Stimulated activated CD4-positive, alpha-beta T cell treated with anti-CD3 and anti-CD28 coated beads, Interleukin-1b, Interleukin-23, amount 100 ng/mL, for 1 hour (primary cell): Measurements from ENCODE around the gene CPA5.

Experiments
- DNase-seq, 2 donors: peaks; one replicate each; pipeline ENCODE4 v3.0.0-alpha.2; 2020; ENCODE audit warnings: low read depth in 2 of 2

The CPA5 gene

DNA sequence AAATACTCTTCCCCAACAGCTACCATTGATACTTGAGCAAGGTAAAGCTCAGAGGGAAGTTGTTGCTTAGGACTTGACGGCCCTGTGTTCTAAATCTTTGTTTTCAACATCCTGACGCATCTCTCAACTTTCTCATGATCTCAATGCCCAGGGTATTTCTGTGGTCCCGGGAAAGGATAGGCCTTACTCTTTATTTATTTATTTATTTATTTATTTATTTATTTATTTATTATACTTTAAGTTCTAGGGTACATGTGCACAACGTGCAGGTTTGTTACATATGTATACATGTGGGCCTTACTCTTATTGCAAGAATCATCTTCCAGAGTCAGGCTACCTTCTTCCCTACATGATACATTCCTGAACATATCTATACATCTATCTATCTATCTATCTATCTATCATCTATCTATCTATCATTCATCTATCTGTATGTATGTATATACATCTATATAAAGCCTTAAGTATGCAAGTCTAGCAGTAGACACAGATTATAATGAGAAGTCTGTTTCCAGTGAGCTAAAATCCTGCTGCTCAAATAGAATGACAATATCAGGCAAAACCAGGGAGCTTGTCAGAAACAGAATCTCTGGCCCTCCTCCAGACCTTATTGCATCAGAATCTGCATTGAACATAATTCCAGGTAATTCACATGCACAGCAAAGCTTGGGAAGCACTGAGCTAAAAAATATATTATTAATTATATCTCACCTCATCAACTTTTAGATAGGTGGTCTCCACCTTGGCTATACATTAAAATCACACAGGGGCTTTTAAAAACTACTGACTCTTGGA lies 12.2 kb upstream of the CPA5 start:
- no peak for DNase-seq

DNA sequence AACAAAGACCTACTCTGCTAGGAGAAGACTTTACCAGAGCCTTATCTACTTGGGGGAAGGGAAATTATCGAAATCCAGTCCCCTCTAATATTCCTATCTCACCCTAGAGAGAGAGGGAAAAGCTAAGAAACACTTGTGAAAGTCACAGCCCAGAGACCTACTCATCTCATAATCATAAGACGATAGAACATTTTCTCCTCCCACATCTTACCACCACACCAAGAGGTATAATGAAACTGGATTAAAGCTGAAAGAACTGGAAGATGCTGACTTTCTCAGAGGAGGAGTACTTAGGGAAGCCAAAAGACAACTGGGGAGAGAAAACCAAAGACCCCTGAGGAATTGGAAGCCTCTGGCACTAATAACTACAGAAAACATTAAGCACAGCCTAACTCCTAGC lies 10.8 kb upstream of the CPA5 start:
- DNase-seq, result no peak

DNA sequence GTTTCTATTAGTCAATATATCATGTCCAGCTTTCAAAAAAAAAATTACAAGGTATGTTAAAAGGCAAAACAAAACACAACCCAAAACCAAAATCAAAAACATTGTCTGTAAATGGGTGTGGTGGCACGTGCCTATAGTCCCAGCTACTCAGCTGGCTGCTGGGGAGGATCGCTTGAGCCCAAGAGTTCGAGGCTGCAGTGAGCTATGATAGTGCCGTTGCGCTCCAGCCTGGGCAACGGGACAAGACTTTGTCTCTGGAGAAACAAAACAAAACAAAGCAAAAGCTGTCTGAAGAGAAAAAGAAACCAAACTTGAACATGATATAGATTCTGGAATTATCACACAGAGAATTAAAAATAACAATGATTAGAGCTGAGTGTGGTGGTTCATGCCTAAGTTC lies 10.3 kb upstream of the CPA5 start:
- DNase-seq, result no peak

DNA sequence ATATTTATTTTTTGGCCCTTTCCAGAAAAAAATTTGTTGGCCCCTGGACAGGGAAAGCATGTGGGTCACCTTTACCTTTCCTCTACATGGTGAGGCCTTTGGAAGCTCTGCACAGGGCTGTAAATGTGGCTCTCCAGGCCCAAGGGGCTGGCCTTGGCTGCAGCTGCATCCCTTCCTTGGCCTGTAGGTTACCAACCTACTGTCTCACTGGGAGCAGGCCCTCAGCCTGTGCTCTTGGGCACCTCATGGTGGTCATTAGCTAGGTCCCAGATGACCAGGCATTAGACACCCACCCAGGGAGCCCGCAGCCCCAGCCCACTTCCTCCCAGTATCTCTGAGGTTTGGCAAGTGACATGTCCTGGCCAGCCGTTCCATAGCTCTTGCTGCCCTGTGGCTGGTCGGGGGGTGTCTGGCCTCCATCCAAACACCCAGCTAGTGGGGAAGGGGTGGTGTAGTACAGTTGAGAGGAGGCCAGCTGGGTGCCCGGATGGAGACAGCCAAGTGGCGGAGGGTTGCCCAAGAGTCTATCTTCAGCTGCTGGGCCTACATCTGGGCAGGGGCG lies 7.1 kb upstream of the CPA5 start:
- DNase-seq, result no peak

DNA sequence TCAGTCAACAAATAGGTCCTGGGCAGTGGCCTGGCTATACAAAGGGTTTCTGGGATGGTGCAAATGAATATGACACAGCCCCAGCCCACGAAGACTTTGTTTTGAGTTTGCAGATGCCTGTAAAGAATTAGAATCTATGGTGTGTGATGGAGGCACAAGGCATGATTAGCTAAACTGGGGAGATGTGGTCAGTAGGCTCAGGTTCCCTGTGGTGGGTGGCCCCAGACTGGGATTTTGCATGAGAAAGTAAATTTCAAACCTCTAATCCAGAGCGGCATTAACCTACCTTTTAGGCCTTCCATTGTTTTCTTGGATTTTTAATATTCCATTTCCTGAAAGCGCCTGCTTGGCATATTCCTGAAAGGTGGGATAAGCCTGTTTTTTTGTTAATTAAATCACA lies 6.4 kb upstream of the CPA5 start:
- DNase-seq, result no peak

DNA sequence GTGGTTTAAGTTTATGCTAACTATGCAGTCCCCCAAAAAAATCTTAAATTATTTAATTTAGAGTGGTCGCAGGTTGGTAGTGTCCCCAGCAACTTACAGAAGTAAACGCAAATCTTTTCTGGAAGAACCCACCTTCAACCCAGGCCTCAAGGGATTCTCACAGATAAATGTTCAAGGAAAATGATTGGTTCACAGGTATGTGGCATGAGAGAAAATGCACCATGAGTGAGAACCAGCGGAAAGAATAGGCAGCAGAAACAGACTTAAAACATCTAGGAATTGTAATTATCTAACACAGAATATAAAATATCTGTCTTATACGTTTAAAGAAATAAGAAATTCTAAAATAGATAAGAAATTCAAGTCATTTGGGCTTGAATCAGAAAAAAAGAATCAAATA lies 2.7 kb upstream of the CPA5 start:
- DNase-seq, result no peak

DNA sequence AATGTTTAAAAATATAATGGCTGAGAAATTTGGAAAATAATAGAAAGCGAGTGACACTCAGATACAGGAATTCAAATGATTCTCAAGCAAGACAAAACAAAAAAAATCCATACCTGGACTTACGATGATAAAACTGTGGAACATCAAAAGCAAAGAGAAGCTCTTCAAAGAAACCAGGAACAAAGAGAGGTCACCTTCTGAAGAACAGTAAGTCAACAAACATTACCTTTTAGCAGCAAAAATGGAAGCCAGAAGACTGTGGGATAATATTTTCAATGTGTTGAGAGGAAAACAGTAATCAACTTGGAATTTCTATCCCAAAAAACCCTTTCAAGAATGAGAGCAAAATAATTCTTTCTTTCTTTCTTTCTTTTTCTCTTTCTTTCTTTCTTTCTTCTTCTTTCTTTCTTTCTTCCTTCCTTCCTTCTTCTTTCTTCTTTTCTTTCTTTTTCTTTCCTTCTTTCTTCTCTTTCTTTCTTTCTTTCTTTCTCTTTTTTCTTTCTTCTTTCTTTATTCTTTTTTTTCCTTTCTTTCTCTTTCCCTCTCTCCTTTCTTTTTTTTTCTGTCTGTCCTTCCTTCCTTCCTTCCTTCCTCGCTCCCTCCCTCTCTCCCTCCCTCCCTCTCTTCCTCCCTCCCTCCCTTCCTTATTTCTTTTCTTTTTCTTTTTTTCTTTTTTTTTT lies 1.8 kb upstream of the CPA5 start:
- no peak for DNase-seq

DNA sequence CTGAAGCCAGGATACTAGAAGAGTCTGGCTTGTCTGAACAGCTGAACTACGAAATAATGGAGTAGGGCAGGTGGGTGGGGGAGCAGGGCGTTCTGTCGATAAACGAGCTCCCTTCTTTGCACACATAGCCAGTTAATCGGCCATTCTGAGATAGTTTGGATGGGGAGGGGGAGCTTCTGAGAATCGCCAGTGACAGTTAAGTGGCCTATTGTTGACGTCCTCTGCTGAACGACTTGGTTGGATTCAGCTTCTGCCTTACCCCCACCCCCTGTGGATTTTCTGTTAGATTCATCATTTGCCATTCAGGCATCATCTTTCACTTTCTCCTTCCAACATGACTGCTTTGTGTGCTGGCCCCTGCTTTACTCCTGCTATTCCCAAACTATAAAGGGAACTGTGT lies 520 bp downstream of the CPA5 start:
- DNase-seq, result no peak

DNA sequence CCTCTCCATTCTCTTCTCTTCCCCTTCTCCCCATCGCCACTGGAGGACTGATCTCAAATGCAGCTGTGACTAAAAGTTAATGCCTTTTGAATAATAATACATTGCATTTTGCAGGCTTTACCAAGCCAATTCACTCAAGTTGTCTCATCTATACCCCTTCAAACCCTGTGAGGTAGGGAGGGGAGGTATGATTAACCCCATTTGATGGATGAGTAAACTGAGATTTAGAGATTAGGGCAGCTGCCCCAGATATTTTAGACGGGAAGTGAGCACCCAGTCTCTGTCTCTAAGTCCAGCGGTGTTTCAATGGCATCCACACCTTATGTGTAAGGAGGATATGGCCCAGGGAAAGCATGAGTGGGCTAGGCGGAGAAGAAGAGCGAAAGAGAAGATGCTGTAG lies 1.1 kb downstream of the CPA5 start:
- DNase-seq, result no peak

DNA sequence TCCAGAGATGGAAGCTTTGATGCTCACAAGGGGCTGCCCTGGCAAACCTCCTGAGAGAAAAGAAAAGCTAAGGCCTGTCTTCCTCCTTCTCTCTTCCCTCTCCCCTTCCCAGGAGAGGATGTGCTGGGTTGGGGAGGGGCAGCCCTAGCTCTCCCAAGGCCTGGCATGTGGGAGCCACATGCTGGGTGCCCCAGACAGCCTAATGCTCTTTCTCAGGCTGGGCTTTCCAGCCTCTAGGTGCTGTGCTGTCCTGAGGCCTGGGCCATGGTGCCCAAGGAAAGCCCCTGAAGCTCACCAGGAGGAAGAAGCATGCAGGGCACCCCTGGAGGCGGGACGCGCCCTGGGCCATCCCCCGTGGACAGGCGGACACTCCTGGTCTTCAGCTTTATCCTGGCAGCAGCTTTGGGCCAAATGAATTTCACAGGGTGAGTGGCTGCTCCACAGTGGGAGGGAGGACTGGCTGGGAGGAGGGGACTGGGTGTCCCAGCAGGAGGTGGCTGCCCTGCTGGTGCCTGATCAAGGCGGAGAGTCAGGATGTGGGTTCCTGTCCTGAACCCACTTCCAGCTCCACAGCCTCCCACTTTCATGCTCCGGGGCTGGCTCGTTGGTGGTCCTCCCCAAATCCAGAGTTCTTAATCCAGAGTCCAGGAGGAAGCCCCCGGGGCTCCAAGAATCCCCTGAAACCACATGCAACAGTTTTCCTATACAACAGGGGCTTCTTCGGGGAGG lies 1.7 kb downstream of the CPA5 start:
- no peak for DNase-seq

DNA sequence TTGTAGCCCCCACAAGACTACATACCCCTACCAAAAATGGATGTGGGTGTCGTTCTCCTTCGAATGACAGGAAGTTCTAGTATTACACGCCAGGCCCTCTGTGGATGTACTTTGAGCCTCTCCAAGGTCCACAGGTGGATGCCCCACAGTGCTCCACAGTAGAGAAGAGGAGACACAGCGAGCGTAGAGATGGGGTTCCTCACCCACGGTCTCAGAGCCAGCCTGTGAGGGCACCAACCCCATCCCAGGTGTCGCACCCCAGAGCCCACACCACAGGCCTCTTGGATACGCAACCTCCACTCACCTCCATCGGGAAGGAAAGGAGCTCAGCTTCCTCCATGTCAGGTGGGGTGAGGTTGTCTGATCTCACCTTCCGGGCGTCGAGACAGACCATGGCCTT lies 2.3 kb downstream of the CPA5 start:
- no peak for DNase-seq

DNA sequence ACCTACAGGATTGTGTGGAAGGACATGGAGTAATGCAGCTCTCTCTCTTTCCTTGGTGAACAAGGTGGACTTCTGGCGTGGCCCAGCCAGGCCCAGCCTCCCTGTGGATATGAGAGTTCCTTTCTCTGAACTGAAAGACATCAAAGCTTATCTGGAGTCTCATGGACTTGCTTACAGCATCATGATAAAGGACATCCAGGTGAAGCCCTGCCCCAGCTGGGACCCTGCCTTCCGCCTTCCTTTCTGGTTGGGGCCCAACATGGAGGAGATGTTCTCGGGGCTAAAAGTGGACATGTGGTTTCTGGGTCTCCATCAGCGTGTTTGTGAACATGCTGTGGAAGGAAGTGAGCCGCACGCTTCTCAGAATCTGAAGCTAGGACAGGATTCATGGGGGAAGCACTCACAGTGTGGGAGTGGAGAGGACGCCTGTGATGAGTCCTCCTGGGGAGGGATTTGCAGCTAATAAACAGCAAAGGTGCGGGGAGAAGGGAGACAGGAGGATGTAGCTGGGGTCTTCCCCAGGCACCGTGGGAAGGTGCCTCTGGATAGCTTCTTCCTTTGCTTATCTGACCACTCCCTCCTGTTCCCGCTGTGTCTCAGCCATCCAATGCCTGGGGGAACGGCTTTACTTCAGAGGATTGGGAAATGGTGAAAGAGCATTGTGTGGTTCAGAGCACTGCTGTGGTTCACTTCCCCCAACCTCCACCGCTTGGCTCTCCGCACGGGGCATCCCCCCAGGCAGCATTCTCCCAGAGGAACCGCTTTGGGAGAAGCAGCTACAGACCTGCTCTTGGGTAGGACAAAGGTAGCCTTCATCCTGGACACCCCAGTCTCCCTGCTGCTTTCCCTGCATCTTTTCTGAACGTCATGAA lies 5.5 kb downstream of the CPA5 start:
- no peak for DNase-seq

DNA sequence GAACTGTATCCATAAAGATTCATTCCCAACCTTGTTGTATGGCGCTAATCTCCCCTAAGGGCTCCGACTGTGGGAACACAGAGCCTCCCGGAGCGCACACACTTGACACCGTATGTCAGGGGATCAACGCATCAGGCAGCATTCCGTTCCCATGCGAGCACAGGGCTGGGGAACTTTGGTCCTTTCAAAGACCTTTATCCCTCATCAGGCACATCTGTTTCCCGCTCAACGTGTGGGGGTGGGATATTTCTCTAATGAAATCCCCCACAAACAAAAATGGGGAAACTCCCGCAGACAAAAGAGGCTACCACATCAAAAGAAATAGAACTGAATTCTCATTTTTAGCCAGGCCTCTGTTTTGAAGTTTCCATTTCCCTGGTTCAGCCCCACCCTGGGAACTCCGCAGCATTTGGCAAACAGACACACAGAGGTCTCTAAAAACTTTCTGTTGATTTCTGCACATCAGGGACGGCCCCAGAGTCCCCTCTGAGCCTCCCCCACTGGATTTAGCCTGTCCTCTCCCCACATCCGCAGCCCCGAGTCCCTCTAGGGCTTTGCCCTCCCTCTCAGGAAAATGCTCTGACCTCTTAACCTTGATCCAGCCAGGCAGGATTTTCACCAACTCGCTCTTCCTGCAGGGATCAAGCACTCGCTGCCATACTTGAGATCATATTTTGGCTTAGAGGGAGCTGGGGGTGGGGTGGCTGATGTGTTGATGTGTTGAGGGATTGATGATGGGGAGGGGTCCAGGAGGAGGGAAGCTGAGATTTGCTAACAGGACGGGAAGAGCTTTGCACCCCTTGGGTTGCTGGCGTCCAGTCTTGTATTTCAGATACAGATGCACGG lies 6.6 kb downstream of the CPA5 start:
- no peak for DNase-seq

DNA sequence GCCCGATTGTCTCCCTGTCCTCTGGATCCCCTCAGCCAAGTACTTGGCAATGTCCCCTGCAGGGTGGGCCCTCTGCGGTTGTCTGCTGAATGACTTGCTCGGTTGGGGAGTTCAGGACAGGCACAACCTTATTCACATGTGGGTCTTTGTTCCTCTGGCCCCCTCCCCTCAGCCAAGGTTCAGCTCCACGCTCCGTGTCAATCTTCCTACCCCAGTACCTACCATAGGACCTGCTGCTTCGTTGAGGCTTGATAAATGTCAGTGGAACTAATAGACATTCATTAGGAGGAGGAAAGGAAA lies 7.1 kb downstream of the CPA5 start:
- no peak for DNase-seq

DNA sequence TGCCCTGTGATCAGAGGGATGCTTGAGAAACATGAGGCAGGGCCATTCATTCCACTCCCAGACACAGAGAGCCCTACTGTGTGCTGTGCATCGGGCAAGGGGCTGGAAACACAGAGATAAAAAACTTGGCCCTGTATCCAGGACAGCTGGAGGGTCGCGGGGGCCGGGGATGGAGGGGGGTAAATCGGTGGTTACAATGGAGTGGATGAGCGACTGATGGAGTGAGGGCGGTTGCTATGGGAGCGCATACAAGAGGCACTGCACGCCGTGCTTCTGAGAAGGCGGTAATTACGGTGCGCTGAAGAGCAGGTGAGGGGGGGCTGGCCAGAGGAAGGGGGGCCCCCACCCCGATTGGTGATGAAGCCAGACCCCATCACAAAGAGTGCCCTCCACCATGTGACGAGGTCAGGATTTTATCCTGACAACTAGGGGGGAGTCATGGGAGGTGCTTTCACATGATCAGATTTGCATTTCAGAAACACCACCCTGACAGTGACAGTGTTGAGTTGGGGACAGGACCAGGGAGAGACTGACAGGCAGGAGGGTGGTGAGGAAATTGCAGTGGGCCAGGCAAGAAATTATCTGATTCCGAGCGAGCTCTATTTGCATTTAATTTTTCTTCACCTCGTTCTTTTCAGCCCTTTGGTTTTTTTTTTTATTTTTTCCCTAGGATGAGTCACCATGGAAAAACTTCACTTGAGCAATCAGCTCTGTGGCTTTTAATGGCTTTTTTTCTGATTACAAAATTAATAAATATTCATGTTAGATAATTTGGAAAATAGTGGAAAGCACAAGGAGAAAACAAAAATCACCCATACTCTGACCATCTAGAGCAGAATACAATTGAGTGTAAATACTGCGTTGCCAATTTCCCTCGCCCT lies 7.8 kb downstream of the CPA5 start:
- no peak for DNase-seq

DNA sequence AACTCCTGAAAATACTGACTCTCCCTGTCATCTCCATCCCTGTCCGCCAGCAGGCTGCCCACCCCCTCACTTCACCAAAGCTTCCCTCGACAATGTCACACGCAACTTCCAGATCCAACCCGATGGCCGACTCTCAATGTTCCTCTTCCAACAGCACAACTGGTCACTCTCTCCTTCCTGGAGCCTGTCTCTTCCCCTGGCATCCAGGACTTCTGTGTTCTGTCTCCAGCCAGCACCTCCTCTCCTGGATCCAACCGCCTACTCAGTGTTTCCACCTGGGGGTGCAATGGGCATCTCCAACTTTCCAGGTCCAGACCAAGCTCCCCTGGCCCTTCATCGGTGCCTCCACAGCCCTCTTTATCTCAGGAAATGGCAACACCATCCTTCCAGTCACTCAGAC lies 8.6 kb downstream of the CPA5 start:
- no peak for DNase-seq

DNA sequence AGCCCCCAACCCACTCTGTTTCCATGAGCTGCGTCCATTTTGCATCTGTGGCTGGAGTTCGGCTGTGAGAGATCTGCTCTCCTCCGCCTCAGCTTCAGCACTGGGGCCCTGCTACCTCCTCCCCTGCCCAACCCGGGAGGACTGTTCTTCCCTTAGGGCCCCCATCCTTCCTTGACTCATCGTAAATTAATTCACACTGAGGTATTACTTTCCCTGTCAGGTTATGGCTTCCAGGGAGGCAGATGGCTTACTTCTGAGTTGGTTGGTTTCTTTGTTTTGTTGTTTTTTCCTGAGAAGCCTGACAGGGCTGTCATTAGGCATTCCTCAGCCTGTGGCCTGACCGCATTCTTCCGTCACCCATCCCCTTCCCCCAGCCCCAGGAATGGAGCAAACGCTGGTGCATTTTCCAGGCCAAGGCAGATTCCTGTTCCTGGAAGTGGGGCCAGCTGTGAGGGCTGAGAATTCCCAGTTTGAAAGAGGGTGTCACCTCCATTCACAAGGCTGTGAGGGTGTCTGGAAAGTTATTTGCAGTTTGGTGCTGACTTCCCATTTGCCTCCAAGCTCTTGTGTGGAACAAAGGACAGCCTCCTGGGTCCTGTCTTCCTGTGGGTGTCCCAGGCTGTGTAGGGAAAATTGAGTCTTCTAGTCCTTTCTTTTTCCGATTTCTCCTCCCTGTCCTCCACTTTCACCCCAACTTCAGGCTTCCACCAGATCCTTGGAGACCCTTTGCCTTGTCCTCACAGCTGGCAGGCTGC lies 11.7 kb downstream of the CPA5 start:
- no peak for DNase-seq

DNA sequence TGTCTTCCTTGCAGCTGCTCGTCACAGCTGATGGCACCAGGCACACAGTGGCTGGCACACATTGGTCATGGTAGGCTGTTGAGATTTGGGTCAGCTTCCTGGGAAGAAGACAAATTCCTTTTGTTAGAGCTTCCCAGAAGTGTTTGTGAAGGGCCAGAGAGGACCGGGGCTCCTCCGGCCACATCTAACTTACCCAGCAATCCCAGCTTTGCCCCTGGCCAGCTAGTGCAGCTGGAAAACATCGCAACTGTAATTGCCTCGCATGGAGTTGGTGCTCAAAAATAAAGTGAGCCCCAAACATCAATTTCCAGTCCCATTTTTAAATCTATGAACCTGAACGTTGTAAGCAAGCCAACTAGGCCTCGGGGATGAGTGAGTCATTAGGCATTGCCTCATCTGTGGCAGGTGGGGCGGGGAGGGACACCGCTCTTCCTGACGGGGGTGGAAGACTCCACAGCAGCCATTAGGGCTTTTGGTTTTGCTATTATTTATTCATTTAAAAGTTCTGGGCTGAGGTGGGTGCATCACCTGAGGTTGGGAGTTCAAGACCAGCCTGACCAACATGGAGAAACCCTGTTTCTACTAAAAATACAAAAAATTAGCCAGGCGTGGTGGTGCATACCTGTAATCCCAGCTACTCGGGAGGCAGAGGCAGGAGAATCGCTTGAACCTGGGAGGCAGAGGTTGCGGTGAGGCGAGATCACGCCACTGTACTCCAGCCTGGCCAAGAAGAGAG lies 12.4 kb downstream of the CPA5 start:
- no peak for DNase-seq

DNA sequence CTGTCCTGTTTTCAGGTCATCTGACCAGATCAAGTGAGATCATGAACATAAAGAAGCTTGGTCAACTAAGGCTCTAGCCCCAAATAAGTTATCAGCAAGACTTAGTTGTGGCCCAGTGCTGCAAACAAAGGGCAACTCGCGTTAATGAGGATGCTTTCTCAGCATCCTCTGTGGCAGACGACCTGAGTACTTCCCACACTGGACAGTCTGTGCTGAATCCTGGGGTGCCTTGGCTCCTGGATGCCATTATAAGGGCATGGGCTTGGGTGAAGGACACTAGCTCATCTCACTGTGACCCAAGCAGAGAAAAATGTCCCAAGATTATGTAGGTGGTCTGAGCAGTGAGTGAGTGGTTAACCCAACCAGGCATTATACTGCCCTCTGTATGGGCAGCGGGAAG lies 13.9 kb downstream of the CPA5 start:
- no peak for DNase-seq
